T-helper 2 cell (primary cell): ENCODE measurements around the gene KCNIP1.

ENCODE experiments used
- DNase-seq, 5 experiments: peaks; one replicate each; pipeline versions ENCODE4 v3.0.0 to v3.0.0-alpha.2; 2012 to 2022

The KCNIP1 gene

DNA sequence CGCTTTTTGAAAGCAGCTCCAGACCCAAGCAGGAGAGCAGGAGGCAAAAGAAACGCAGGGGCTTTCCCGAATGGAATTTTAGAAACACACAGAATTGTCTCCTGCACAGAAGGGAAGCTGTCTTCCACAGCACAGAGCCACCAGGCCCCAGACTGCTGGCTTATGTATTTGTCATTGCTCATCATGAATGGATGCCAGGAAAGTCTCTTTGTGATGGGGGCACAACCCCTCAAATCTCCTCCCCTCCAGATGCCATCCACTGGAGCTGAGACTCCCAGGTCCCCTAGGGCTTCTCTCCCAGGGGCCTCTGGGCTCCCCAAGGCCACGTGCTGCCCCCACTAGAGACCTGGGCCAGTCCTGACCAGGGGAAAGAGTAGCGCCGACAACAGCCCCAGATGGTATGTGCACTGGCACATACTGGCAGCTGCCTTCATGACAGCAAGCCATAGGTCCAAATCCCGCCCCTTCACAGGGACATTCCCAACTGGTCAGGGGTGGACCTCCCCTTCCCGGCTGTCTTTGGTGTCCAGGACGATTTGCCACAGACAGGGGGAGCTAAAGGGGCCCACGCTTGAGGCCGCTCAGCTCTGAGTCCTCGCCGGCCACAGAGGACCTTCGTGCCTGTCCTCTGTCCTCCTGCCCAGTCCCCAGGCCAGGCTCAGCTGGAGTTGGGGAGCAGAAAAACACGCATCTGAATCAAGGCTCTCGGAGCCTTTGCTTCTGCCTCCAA, 127.8 kb downstream of the KCNIP1 start:
- DNase-seq, result no peak

- no peak for DNase-seq
These were observed 128.6 kb downstream of the KCNIP1 start for GRCh38 chr5:170632266-170632984.

DNA sequence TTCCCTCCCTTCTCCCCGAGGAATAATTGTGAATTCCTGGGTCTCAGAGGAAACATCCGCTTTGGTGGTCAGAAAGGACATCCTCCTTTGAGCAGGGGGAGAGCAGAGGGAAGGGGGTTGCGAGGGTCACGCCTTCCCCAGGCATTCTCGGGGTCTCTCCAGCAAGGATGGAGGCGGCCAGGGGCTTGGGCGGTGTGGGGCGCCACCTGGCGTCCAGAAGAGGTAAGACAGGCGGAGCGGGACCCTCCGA, 129.1 kb downstream of the KCNIP1 start:
- DNase-seq, result peak in 4 of 5 experiments; percentile 22 to 34 (median 24)

GRCh38 chr5:170633235-170634081, 129.6 kb downstream of the KCNIP1 start:
- DNase-seq, result no peak

GRCh38 chr5:170634256-170634990, 130.6 kb downstream of the KCNIP1 start:
- no peak for DNase-seq

DNA sequence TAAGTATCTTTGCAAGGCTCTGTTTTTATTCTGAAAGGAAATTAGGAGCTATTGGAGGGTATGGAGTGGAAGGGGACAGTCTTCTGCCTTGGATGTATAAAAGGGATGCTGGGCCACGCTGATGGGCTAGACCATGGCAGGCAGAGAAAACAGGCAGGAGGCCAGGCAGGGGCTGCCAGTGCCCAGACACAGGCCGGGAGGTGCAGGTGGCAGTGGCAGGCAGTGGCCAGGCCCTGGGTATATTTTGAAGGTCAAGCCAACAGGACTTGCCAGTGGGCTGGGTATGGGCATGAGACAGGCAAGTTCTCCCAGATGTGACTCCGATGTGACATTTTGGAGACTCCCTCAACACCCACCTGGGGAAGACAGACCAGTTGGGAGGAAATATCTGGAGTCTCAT, 131.9 kb downstream of the KCNIP1 start:
- no peak for DNase-seq

GRCh38 chr5:170636206-170636605, 132.4 kb downstream of the KCNIP1 start:
- no peak for DNase-seq

DNA sequence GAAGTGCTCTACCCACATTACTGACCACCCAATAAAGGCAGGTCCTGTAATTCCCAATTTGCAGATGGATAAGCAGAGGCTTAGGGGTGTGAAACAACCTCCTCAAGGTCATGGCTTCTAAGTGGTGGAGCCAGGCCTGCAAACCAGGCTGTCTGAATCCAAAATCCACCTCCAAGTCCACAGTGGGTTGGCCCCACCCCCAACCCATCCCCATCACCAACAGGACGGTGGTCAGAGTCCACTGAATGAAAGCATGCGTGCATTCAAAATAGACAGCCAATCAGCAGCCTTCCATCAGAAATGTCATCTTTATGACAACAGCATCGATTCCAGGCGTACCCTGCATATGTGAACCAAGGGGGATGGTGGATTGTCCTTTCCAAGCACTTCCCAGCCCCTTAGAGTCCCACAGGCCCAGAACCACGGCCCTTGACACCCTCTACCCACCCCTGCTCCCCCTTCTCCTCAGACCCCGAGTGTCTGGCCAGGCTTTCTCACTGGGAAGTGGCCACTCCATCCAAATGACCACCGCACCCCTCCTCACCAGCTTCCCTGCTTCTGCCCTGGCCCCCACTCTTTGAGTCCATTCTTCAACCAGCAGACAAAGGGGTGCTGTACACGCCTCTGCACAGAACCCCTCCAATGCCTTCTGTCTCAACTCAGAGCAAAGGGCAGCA, 133.1 kb downstream of the KCNIP1 start:
- no peak for DNase-seq

DNA sequence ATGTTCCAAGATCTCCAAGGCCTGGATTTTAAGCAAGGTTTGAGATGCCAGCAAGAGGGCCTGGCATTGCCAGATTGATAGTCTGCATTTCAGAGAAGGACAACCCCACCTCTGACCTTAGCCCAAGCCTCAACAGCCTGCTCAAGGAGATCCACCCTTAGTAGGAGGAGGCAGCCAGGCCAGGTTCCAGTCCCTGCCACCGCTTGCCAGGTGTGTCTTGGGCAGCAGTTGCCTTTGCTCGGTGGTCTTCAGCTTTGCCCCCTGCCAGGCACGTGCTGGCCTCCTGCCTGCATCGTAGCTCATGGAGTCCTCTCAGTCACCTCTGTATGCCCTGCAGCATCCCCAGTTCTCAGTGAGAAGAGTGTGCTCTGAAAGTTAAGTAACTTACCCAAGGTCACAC, 134.2 kb downstream of the KCNIP1 start:
- no peak for DNase-seq

- peak in 3 of 5 experiments; percentile 31 to 53 (median 33) for DNase-seq
These were observed 134.8 kb downstream of the KCNIP1 start for GRCh38 chr5:170638454-170639220.

- DNase-seq, result no peak
These were observed 135.6 kb downstream of the KCNIP1 start for GRCh38 chr5:170639221-170639925.

DNA sequence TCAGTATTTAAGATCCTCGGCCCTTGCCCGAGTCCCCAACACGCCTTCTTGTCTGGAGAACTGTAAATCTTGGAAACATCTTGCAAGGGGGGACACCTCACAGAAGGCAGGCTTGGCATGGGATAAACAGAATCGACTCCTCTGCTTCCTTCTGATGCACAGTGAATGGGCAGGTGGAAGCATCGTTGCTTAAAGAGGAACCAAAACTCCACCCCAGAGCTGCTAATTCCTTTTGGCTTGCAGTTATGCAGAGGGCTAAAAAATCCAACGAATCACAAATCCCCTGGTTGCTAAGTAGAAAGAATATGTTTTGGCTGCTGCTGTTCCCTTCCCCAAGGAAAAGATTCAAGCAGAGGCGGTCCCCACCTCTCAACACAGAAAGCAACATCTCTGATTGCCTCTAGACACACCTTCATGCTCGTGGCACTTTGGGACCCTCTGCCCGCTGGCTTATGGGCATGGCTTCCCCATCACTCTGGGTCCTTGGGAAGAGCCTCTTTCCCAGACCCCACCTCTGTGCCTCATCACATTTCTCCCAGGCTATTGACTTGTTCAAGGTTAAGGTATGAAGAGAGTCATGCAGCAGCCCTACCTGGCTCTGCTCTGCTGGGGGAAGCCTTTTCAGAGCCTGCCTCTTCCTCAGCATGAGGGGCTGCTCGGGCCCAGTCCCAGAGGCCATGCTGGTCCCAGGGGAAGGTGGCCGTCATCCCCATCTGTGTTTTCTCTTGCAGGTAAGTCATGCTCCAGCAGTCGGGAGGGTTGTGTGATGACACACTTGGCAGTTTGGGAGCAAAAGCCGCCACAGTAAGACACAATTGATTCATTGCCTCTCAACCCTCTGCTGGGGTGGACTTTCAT, 137.1 kb downstream of the KCNIP1 start:
- DNase-seq, result no peak

GRCh38 chr5:170641589-170642031, 137.8 kb downstream of the KCNIP1 start:
- no peak for DNase-seq

- no peak for DNase-seq
These were observed 138.4 kb downstream of the KCNIP1 start for GRCh38 chr5:170642066-170642735.

GRCh38 chr5:170642776-170643436, 139.1 kb downstream of the KCNIP1 start:
- DNase-seq, result no peak

DNA sequence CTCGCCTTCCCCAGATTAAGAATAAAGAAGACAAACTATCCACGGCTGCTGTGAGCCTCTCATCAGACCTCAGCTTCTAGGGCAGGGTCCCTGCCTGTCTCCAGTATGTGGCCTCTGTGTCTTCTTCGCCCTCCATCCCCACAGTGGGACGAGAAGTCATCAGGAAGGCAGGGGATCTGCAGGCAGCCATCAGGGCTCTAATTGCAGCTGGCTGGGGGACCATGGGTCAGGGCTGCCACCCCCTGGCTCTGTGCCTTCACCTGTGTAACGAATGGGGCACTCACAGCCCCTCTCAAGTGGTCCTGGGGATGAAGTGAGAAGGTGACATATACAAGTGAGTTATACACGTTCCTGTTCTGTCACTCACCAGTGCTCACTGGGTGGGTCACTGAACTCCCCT, 139.8 kb downstream of the KCNIP1 start:
- no peak for DNase-seq

GRCh38 chr5:170644501-170644900, 140.7 kb downstream of the KCNIP1 start:
- no peak for DNase-seq

- DNase-seq, result no peak
These were observed 144.7 kb downstream of the KCNIP1 start for GRCh38 chr5:170648541-170648940.

- no peak for DNase-seq
These were observed 147.0 kb downstream of the KCNIP1 start for GRCh38 chr5:170650850-170651249.
